CD4-positive, alpha-beta T cell treated with Interleukin-12 subunit alpha and Interleukin-12 subunit beta, for 1 hour (primary cell): ENCODE measurements around the gene TTC7B.

Experiments used
- DNase-seq: peaks from one replicate; pipeline ENCODE4 v3.0.0-alpha.2; 2020

Gene TTC7B

DNA sequence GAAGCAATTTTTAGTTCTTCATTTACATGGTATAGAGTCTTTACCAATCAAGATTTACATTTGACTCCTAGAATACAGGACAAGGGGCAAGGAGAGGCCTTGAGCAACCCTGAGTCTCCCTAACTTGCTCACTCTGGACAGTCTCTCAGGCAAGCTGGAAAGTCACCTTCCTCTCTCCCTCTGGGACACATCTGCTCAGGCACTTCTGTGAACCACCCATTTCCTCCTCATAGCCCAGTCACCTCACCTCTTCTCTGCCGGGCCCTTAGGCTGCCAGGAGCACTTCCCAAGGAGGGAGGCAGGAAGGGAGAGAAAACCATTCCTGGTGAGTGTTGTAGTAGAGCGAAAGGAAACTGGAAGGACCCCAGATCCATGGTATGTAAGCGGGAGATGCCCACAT lies 202.8 kb downstream of the TTC7B start:
- no peak for DNase-seq

GRCh38 chr14:90612801-90613200 lies 203.4 kb downstream of the TTC7B start:
- no peak for DNase-seq

DNA sequence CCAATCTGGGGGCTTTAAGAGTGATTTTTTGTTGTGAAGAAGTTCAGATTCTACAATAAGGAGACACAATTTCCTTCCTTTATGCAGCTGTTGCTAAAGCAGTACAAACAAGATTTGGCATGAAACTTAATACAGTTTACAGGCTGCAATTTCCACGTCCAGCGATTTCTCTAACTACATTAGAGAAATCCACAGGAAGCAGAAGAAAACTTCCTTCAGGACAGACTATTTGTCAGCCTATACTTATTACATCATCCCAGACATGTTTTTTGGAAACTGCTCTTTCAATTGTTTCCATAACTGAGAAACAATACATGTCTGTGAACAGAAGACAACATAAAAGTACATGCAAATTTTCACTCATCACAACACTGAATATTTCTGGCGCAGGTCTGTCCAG lies 204.3 kb downstream of the TTC7B start:
- DNase-seq, result no peak

GRCh38 chr14:90611501-90611900 lies 204.7 kb downstream of the TTC7B start:
- no peak for DNase-seq

DNA sequence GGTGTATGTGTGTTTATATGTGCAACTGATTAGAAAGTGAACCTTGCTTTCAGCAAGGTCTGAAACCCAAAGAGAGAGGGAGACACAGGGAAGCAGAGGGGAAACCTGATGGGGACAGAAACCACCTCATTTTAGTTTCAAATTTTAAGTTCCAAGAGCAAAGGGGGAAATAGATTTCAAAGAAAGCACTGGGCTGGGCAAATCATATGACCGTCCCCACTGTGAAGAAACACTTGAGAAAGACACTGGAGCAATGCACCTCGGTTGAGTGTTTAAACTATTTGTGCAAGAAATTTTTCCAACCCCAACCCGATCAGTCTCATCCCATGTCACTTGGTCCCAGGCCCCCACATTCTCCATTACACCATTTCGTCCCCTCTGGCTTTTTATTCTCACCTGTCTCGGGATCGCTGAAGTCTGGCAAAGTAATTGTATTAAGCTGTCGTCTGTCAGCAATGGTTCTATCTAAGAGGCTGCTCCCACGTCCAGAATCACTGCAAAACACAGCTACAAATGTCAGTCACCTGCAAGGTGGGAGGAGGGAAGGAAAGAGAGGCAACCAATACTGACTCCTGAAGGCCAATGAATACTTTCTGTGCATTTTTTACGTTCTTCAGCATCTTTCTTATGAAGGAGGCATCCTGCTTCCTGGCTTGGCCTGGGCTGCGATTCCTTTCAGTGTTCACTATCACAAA lies 205.7 kb downstream of the TTC7B start:
- no peak for DNase-seq

GRCh38 chr14:90609376-90609775 lies 206.9 kb downstream of the TTC7B start:
- no peak for DNase-seq

GRCh38 chr14:90608929-90609341 lies 207.3 kb downstream of the TTC7B start:
- DNase-seq, result no peak

DNA sequence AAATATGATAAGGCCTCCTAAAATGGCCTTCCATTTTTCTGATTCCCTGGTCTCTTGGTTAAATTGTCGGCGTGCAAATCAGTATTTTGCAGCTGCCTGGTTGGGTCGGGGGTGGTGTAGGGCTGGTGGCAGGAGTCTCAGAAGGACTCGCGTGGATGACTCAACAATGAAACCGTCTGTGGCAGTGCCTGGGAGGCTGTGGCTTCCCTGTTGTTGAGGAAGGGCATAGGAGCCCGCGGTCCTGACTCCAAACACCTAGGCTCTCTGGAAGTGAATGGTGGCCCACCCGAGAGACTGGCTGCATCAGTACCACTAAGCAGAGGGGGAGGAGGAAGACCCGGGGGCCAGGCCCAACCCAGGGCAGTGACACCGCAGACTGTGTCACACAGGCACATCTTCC lies 207.9 kb downstream of the TTC7B start:
- DNase-seq, result no peak

DNA sequence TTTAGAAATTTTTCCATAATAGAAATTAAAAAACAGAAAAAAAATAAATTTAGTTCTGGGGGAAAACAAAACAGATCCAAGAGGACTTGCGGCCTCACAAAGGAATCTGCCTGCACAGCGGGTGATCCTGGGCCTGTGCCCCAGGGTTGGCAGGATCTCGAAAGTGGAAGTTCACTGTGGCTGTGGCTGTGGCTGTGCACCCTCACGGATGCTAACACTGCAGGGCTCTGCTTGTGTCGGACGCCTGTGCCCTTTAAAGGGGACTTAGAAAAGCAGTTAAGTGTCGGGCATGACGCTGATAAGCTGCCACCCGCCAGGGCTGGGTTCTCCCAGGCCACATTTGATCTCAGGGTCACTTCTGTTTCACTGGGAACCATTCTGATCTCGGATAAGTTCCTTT lies 209.1 kb downstream of the TTC7B start:
- no peak for DNase-seq

GRCh38 chr14:90606434-90606833 lies 209.8 kb downstream of the TTC7B start:
- DNase-seq, result no peak

DNA sequence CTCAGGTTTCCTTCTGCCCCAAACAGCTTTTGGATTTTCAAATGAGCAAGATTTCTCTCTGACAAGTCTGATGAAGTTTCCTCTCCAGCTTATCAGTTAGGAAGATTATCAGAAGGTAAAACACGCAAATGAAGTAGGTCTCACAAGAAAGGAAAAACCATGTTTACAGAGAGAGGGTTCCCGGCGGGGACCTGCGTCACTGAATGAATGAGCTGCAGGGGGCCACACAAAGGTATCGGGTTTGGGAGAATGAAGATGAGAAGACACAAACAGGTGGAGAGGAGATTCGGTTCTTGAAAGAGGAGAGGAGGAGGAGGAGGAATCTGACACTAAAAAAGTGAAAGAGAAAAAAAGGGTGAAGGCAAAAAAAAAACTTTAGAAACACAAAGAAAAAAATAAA lies 210.8 kb downstream of the TTC7B start:
- DNase-seq, result no peak

DNA sequence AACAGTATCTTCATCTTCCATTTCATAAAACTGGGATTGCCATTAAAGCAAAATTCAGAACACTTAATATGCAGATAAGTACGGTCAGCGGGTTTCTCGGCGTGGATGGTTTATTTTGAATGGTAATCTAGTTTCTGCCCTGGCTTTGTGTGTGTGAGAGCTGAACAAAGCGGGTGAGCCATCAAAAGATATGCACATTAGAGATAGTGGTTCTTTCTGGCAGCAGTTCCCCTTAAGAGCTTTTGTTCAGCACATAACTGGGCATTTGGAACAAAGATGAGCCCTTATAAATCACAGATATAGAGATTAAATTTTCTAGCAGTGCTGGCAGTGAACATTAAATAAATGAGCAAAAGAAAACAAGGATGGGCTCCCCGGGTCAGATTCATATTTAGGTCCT lies 211.9 kb downstream of the TTC7B start:
- DNase-seq, result no peak

- no peak for DNase-seq
These were observed 212.4 kb downstream of the TTC7B start for GRCh38 chr14:90603841-90604240.

DNA sequence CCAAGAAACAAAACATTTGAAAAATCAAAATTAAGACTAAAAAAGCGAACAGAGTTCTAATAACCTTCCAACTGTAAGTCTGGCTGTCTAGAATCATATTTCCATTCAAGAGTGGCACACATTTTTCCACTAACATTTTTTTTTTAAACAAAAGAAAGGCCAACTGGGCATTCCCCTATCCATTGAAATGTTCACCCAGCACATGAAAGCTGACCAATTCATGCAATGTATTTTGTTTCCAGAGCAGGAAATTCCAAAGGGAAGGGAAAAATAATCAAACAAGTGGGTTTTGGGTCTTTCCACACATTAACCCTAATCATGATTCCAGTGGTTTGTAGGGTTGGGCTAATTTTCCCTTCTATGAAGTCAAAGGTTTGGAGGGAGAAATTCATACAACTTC lies 212.9 kb downstream of the TTC7B start:
- DNase-seq, result no peak

DNA sequence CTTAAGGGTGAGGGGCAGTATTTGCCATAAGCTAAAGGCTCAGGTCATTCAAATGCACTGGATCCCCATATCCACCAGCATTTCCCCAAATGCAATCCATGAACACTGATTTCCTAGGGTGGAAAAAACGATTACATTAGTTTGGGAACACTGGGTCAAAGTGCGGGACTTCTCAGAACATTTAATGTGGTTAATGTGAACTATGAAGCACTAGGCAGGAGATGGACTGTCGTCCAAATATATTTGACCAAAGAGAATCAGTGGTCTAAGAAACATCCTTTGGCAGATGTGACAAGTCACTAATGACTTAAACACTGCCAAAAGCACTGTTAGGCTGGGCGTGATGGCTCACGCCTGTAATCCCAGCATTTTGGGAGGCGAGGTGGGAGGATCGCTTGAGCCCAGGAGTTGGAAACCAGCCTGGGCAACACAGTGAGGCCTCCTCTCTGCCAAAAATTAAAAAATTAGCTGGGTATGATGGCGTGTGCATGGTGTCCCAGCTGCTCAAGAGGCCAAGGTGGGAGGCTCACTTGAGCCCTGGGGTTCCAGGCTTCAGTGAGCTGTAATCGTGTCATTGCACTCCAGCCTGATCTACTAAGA lies 214.0 kb downstream of the TTC7B start:
- no peak for DNase-seq

- no peak for DNase-seq
These were observed 214.7 kb downstream of the TTC7B start for GRCh38 chr14:90601563-90601962.

- DNase-seq, result no peak
These were observed 215.6 kb downstream of the TTC7B start for GRCh38 chr14:90600619-90601018.

GRCh38 chr14:90599748-90600507 lies 216.3 kb downstream of the TTC7B start:
- no peak for DNase-seq

- DNase-seq, result no peak
These were observed 216.9 kb downstream of the TTC7B start for GRCh38 chr14:90599339-90599738.

DNA sequence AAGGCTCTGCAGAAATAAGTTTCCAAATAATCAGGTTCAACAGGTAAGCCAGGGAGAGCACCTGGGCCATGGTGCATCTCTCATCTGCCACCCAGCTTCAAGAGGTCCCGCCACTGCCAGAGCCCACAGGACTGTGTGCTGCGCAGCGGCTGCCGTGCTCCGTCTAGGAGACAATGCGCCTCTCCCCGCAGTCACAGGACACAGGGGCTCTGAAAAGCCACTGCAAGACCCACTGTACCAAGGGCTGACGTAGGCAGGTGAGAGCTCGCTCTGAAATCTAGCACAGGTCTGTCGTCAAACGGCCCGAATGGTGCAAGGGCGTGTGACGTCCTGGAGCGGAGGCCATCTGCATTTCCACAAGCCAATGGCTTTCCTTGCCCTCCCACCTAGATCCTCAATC lies 218.3 kb downstream of the TTC7B start:
- DNase-seq, result no peak

DNA sequence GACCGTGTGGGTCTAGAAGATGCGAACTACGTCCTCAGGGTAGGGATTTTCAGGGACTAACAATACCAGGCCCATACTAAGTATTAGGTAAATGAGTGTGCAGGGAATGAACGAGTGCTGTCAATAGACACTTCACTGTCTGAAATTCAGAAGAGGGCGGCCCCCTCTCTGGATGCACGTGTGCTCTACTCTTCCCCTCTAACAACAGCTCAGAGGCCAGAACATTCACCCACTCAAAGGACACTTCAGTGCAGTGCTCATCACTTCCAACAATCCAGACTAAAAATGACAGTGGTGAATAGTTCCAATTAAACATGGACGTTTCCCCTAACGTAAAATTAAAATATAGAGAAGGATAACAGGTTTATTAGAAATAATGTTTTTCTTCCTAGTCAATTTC lies 219.5 kb downstream of the TTC7B start:
- no peak for DNase-seq

- DNase-seq, result no peak
These were observed 222.8 kb downstream of the TTC7B start for GRCh38 chr14:90593254-90594040.

DNA sequence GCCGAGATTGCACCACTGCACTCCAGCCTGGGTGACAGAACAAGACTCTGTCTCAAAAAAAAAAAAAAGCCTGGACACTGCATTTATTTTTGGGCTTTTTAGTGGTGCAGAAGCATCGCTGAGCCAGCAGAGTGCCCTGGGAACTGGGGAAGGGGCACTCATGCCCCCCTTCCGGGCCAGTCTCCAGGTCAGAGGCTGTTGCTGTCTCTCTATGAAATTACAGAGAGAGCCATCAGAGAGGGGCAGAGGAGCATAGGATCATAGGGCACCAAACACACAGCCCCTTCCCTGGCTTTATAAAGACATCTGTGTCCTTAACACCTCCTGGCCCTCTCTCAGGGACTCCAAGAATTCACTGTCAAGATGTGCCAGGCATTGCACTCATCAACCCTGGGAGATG lies 223.6 kb downstream of the TTC7B start:
- DNase-seq, result no peak

GRCh38 chr14:90587918-90588317 lies 228.3 kb downstream of the TTC7B start:
- no peak for DNase-seq
